ENCODE measurements around the gene EEF1AKMT1.

Gene EEF1AKMT1

DNA sequence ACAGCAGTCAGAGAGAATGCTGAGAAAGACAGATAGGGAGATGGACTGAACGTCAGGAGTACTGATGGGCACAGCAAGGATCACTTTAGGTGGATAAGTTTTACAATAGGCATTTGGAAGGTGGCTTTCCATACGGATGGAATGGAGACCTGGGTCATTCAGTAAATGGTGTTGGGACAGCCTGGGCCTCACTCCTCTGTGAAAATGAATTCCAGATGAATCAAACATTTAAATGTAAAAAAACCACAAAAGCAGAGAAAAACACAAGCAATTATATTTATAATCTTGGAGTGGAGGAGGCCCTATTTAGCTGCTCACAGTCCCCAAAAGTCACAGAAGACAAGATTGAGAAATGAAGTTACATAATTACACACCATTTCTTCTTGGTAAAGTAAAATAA, 65.5 kb downstream of the EEF1AKMT1 start:
- TF ChIP-seq TAF1 (IDR thresholded peaks at IDR 0.05; ENCODE audit: borderline replicate concordance, insufficient read depth, low read length) (no peak), SIN3A (IDR thresholded peaks at IDR 0.05; ENCODE audit: borderline replicate concordance, insufficient read depth, low read length) (no peak), FOXP2 (optimal IDR thresholded peaks at IDR 0.05; ENCODE audit: borderline replicate concordance, extremely low read depth, extremely low read length, insufficient read depth) (no peak)
- TF ChIP-seq, protein P1, sequence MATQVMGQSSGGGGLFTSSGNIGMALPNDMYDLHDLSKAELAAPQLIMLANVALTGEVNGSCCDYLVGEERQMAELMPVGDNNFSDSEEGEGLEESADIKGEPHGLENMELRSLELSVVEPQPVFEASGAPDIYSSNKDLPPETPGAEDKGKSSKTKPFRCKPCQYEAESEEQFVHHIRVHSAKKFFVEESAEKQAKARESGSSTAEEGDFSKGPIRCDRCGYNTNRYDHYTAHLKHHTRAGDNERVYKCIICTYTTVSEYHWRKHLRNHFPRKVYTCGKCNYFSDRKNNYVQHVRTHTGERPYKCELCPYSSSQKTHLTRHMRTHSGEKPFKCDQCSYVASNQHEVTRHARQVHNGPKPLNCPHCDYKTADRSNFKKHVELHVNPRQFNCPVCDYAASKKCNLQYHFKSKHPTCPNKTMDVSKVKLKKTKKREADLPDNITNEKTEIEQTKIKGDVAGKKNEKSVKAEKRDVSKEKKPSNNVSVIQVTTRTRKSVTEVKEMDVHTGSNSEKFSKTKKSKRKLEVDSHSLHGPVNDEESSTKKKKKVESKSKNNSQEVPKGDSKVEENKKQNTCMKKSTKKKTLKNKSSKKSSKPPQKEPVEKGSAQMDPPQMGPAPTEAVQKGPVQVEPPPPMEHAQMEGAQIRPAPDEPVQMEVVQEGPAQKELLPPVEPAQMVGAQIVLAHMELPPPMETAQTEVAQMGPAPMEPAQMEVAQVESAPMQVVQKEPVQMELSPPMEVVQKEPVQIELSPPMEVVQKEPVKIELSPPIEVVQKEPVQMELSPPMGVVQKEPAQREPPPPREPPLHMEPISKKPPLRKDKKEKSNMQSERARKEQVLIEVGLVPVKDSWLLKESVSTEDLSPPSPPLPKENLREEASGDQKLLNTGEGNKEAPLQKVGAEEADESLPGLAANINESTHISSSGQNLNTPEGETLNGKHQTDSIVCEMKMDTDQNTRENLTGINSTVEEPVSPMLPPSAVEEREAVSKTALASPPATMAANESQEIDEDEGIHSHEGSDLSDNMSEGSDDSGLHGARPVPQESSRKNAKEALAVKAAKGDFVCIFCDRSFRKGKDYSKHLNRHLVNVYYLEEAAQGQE (IDR thresholded peaks at IDR 0.05; ENCODE audit: insufficient read depth in 1 of 2, low read depth in 2 of 2, low read length in 2 of 2), result no peak

DNA sequence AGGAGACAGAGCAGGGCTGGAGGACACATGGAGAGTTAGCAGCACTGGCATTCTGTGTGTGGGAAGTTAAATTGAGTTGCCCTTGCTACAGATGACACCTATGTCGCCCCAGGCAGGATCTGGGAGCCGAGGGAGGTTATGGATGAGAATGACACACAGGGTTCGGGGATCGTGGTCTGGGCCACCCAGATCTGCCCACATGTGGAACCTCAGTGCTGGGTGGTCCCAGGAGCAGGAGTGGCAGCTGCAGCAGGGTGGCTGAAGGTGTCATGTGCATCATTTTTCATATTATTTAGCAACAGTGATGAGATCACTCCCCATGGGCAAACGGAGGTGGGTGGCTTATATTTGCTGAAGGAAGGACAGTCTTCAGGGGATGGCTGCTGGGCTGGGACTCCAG, 67.1 kb downstream of the EEF1AKMT1 start:
- TF ChIP-seq FOXP2 (optimal IDR thresholded peaks at IDR 0.05; ENCODE audit: borderline replicate concordance, extremely low read depth, extremely low read length, insufficient read depth) (no peak), SIN3A (IDR thresholded peaks at IDR 0.05; ENCODE audit: borderline replicate concordance, insufficient read depth, low read length) (no peak), POLR2AphosphoS5 (IDR thresholded peaks at IDR 0.05; ENCODE audit: low read depth, low read length) (no peak), TAF1 (IDR thresholded peaks at IDR 0.05; ENCODE audit: borderline replicate concordance, insufficient read depth, low read length) (no peak)
- TF ChIP-seq, protein P1 (IDR thresholded peaks at IDR 0.05; ENCODE audit: insufficient read depth in 1 of 2, low read depth in 2 of 2, low read length in 2 of 2), result no peak

DNA sequence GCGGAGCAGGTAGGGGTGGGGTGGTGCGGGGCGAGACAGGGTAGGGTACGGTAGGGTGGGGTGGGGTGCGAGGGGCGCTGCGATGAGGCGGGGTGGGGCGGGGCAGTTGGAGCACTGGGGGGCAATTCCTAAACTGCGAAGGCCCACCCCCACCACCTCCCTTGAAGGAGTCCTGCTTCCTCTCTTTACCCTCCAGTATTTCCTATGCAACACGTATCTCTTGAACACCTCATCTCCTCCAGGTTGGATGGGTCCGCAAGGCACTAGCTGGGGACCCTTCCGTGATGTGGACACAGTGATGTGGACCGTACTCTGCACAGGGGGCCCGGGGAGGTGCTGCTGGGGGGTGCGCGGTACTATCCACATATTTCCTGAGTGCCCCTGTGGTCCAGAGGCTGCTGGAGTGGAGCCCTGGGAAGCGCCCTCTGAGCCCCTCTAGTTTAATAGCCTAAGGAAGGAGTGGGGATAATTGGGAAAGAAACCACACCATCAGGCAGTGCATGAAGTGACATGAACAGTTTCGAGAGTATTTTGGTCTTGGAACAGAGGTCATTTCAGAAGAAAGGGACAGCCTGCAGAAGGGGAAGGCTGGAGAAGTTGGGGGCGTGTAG, 69.2 kb downstream of the EEF1AKMT1 start:
- TF ChIP-seq POLR2AphosphoS5 (IDR thresholded peaks at IDR 0.05; ENCODE audit: low read depth, low read length) (no peak), SIN3A (IDR thresholded peaks at IDR 0.05; ENCODE audit: borderline replicate concordance, insufficient read depth, low read length) (no peak), FOXP2 (optimal IDR thresholded peaks at IDR 0.05; ENCODE audit: borderline replicate concordance, extremely low read depth, extremely low read length, insufficient read depth) (no peak), TAF1 (IDR thresholded peaks at IDR 0.05; ENCODE audit: borderline replicate concordance, insufficient read depth, low read length) (no peak)
- TF ChIP-seq, protein P1 (IDR thresholded peaks at IDR 0.05; ENCODE audit: insufficient read depth in 1 of 2, low read depth in 2 of 2, low read length in 2 of 2), result no peak

DNA sequence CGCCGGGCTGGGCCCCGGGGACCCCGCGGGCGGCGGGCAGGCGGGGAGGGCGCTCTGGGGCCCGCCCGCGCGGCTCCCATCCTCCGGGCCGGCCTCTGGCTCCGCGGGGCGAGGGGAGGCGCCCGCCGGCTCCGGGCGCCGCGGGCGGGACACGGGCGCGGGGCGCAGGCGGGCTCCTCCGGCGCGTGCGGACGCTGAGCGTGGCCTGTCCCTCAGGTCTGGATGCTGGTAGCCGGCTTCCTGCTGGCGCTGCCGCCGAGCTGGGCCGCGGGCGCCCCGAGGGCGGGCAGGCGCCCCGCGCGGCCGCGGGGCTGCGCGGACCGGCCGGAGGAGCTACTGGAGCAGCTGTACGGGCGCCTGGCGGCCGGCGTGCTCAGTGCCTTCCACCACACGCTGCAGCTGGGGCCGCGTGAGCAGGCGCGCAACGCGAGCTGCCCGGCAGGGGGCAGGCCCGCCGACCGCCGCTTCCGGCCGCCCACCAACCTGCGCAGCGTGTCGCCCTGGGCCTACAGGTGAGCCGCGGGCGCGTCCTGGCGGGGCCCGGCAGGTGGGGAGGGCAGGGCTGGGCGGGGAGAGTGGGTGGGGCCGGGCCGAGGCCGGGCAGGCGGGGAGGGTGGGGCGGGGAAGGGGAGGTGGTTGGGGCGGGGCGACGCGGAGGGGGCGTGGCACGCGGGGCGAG, 69.8 kb downstream of the EEF1AKMT1 start:
- TF ChIP-seq POLR2AphosphoS5 (IDR thresholded peaks at IDR 0.05; ENCODE audit: low read depth, low read length) (no peak), TAF1 (IDR thresholded peaks at IDR 0.05; ENCODE audit: borderline replicate concordance, insufficient read depth, low read length) (no peak), SIN3A (IDR thresholded peaks at IDR 0.05; ENCODE audit: borderline replicate concordance, insufficient read depth, low read length) (no peak), FOXP2 (optimal IDR thresholded peaks at IDR 0.05; ENCODE audit: borderline replicate concordance, extremely low read depth, extremely low read length, insufficient read depth) (no peak)
- TF ChIP-seq, protein P1 (IDR thresholded peaks at IDR 0.05; ENCODE audit: insufficient read depth in 1 of 2, low read depth in 2 of 2, low read length in 2 of 2), result no peak
